GM23338 (cell line): ENCODE data around the gene METTL3.

Source experiments
- CREB1 ChIP-seq: fragments of 250-450 bp; sonication (Bioruptor Pico); IDR thresholded peaks from 2 replicates; pipeline ENCODE4 v1.5.0; 2020; ENCODE audit warnings: low read depth, mild to moderate bottlenecking, moderate library complexity
- CTCF ChIP-seq, 2 experiments: fragments of 200-600 bp in 1 of 2; sonication (generic) in 1 of 2; conservative IDR thresholded peaks; 2 replicates each; pipeline versions ENCODE4 v1.5.1 to v1.6.1; 2016 to 2017; ENCODE audit warnings: antibody characterized with exemption in 2 of 2, low read depth in 2 of 2, mild to moderate bottlenecking in 2 of 2, moderate library complexity in 1 of 2
- ETS1 ChIP-seq: IDR thresholded peaks from 2 replicates; pipeline ENCODE4 v1.6.1; 2016; ENCODE audit warnings: antibody characterized with exemption
- EZH2 ChIP-seq: fragments of 200-600 bp; sonication (generic); IDR thresholded peaks from one replicate; pipeline ENCODE4 v1.8.0; 2017; ENCODE audit warnings: antibody characterized with exemption, mild to moderate bottlenecking, low read depth; ENCODE audit not compliant: unreplicated experiment
- EZH2phosphoT487 ChIP-seq: fragments of 200-600 bp; sonication (generic); IDR thresholded peaks from one replicate; pipeline ENCODE4 v1.8.1; 2018; ENCODE audit warnings: antibody characterized with exemption; ENCODE audit not compliant: unreplicated experiment
- JUNB ChIP-seq: IDR thresholded peaks from one replicate; pipeline ENCODE4 v1.6.1; 2016; ENCODE audit warnings: antibody characterized with exemption; ENCODE audit not compliant: unreplicated experiment
- NANOG ChIP-seq: IDR thresholded peaks from 2 replicates; pipeline ENCODE4 v1.6.1; 2016; ENCODE audit warnings: antibody characterized with exemption, borderline replicate concordance
- POLR2AphosphoS5 ChIP-seq: IDR thresholded peaks from 2 replicates; pipeline ENCODE4 v1.6.1; 2016; ENCODE audit warnings: antibody characterized with exemption, low read depth
- ZNF114 ChIP-seq: fragments of 250-450 bp; sonication (Bioruptor Pico); IDR thresholded peaks from 2 replicates; pipeline ENCODE4 v1.5.0; 2020; ENCODE audit warnings: mild to moderate bottlenecking, moderate library complexity

GRCh38 chr14:21539189-21539940 lies 28.2 kb upstream of the METTL3 start:
- no peak for TF ChIP-seq EZH2
- TF ChIP-seq CTCF (conservative IDR thresholded peaks at IDR 0.05; ENCODE audit: low read depth in 2 of 2): no peak
- TF ChIP-seq POLR2AphosphoS5: no peak
- no peak for TF ChIP-seq ZNF114 (CRISPR knock-in tag)
- TF ChIP-seq JUNB: no peak
- no peak for TF ChIP-seq ETS1
- no peak for TF ChIP-seq CREB1 (CRISPR knock-in tag)
- TF ChIP-seq EZH2phosphoT487: no peak
- no peak for TF ChIP-seq NANOG
